HepG2 (cell line): ENCODE results near the gene TBC1D16. TPM values are rescaled to one million over a fixed set of nuclear protein-coding genes. Genes with fewer than 3 reads are reported as not detected.

Source experiments
- ATF7 ChIP-seq, 2 experiments: fragments of 450-650 bp in 1 of 2; sonication (generic) in 1 of 2; formaldehyde crosslinking in 1 of 2; IDR thresholded peaks; 2 replicates each; pipeline versions ENCODE4 v1.4.0 to v1.6.1; 2016 to 2020; ENCODE audit warnings: antibody characterized with exemption in 1 of 2, mild to moderate bottlenecking in 1 of 2, missing genetic modification reagents in 1 of 2
- BHLHE40 ChIP-seq: IDR thresholded peaks from 2 replicates; pipeline ENCODE4 v1.6.1; 2011; ENCODE audit warnings: low read length, improper control_type of control experiment
- CTCF ChIP-seq: sonication (generic); formaldehyde crosslinking; IDR thresholded peaks from 2 replicates; pipeline ENCODE4 v1.5.0; 2020; ENCODE audit warnings: mild to moderate bottlenecking, missing genetic modification reagents, moderate library complexity
- FIP1L1 ChIP-seq: fragments of 200-400 bp; formaldehyde crosslinking; IDR thresholded peaks from 2 replicates; pipeline ENCODE4 v1.6.1; 2018; ENCODE audit warnings: low read depth, mild to moderate bottlenecking, low read length, moderate library complexity, borderline replicate concordance; ENCODE audit not compliant: insufficient read depth
- FOXA3 ChIP-seq: IDR thresholded peaks from 2 replicates; pipeline ENCODE4 v1.6.1; 2016; ENCODE audit warnings: missing genetic modification reagents, missing compliant biosample characterization
- FOXJ3 ChIP-seq: sonication (generic); formaldehyde crosslinking; IDR thresholded peaks from 2 replicates; pipeline ENCODE4 v1.4.0; 2020; ENCODE audit warnings: missing genetic modification reagents, mild to moderate bottlenecking, borderline replicate concordance
- FOXK1 ChIP-seq: sonication (generic); formaldehyde crosslinking; IDR thresholded peaks from 2 replicates; pipeline ENCODE4 v1.4.0; 2020; ENCODE audit warnings: low read depth, missing genetic modification reagents, borderline replicate concordance
- NR3C1 ChIP-seq: sonication (generic); formaldehyde crosslinking; IDR thresholded peaks from 2 replicates; pipeline ENCODE4 v1.4.0; 2020; ENCODE audit warnings: missing genetic modification reagents
- RBM22 ChIP-seq: fragments of 200-400 bp; formaldehyde crosslinking; optimal IDR thresholded peaks from 2 replicates; pipeline ENCODE3; 2017; ENCODE audit warnings: mild to moderate bottlenecking, low read length, moderate library complexity
- RFX3 ChIP-seq: IDR thresholded peaks from 2 replicates; pipeline ENCODE4 v1.6.1; 2016; ENCODE audit warnings: missing biosample characterization, missing genetic modification reagents
- SRSF9 ChIP-seq: fragments of 200-400 bp; formaldehyde crosslinking; IDR thresholded peaks from 2 replicates; pipeline ENCODE4 v1.6.1; 2018; ENCODE audit warnings: borderline replicate concordance, mild to moderate bottlenecking, low read depth, low read length; ENCODE audit not compliant: insufficient read depth, poor library complexity, severe bottlenecking
- TAF15 ChIP-seq: fragments of 200-400 bp; formaldehyde crosslinking; IDR thresholded peaks from one replicate; pipeline ENCODE4 v1.6.1; 2018; ENCODE audit warnings: mild to moderate bottlenecking, low read depth, low read length; ENCODE audit not compliant: poor library complexity, severe bottlenecking
- ZNF180 ChIP-seq: sonication (generic); formaldehyde crosslinking; IDR thresholded peaks from 2 replicates; pipeline ENCODE4 v1.4.0; 2020; ENCODE audit warnings: low read depth, missing genetic modification reagents, borderline replicate concordance
- ZNF3 ChIP-seq: IDR thresholded peaks from 2 replicates; pipeline ENCODE4 v1.7.0; 2017; ENCODE audit warnings: inconsistent platforms
- ZNF512B ChIP-seq: sonication (generic); formaldehyde crosslinking; IDR thresholded peaks from 2 replicates; pipeline ENCODE4 v1.5.1; 2020; ENCODE audit warnings: missing genetic modification reagents, mild to moderate bottlenecking, borderline replicate concordance
- ZNF549 ChIP-seq: sonication (generic); formaldehyde crosslinking; IDR thresholded peaks from 2 replicates; pipeline ENCODE4 v1.5.0; 2020; ENCODE audit warnings: missing genetic modification reagents
- ZNF800 ChIP-seq: sonication (generic); formaldehyde crosslinking; IDR thresholded peaks from 2 replicates; pipeline ENCODE4 v1.4.0; 2020; ENCODE audit warnings: missing genetic modification reagents
- ZNF83 ChIP-seq: sonication (generic); formaldehyde crosslinking; IDR thresholded peaks from 2 replicates; pipeline ENCODE4 v1.4.0; 2020; ENCODE audit warnings: missing genetic modification reagents, mild to moderate bottlenecking, borderline replicate concordance
- polyA plus RNA-seq, 8 experiments: library from polyadenylated mRNA; depleted of rRNA in 3 of 8; stranded (reverse) in 7 of 8; unstranded in 1 of 8; fragments of >200 nt; fragmentation: Illumina TruSeq in 4 of 8; extraction: Trizol in 4 of 8; gene quantifications; 2 replicates each; pipeline versions ENCODE4 v1.2.1 to v1.2.3, GENCODE V29; 2011 to 2016; ENCODE audit warnings: low read depth in 4 of 8, missing spikeins in 1 of 8, mixed read lengths in 1 of 8; ENCODE audit not compliant: insufficient read depth in 1 of 8
- total RNA-seq, 5 experiments: library from RNA; depleted of rRNA; stranded (reverse); fragments of >200 nt; fragmentation: Illumina TruSeq; extraction: Trizol; gene quantifications; 2 replicates each; pipeline ENCODE4 v1.2.3, GENCODE V29; 2016; ENCODE audit warnings: low read depth in 1 of 5
- TF ChIP-seq, protein P1 (sequence below): sonication (generic); formaldehyde crosslinking; IDR thresholded peaks from 2 replicates; pipeline ENCODE4 v1.8.0; 2022; ENCODE audit warnings: mild to moderate bottlenecking, missing genetic modification reagents, moderate library complexity
- TF ChIP-seq, protein P2 (sequence below): sonication (generic); formaldehyde crosslinking; IDR thresholded peaks from 2 replicates; pipeline ENCODE4 v1.8.1; 2023; ENCODE audit warnings: missing genetic modification reagents, inconsistent platforms, borderline replicate concordance

The TBC1D16 gene
- total and polyA plus RNA-seq, 2 of the 13 experiments (the other 11 are each of a cell fraction or from before 2014, with no cell fraction given): 14.9 to 24.9 TPM

DNA sequence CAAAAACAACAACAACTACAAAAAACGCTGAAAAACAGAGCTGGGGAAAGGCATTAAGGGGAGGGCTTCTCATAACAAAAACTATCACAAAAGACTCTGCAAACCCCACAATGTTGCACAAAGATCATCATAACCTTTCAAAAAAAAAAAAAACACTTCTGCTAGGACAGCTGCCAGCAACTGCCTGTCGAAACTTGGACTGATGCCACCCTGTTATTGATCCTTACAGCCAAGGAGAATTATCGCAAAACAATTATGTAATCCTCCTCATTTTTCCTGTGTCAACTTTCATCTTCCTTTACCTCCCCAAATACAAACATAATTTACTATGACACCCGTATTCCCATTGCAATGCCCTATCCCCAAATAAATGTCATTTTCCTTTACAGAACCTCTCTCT lies 10.0 kb upstream of the TBC1D16 start (continued):
- TF ChIP-seq ZNF800 (CRISPR knock-in tag) (no peak), FOXA3 (CRISPR knock-in tag) (peak; percentile 43; the same call in 1 of the 2 replicates), ZNF549 (CRISPR knock-in tag) (no peak), TAF15 (no peak), FOXJ3 (CRISPR knock-in tag) (no peak), BHLHE40 (no peak), RFX3 (CRISPR knock-in tag) (no peak), CTCF (no peak), ZNF3 (no peak), RBM22 (no peak), SRSF9 (no peak), NR3C1 (no peak), ZNF180 (CRISPR knock-in tag) (no peak), ATF7 (IDR thresholded peaks at IDR 0.05) (0 out of 2 replicates have a peak, but pooled peaks have one; percentile 3), ATF7 (CRISPR knock-in tag; IDR thresholded peaks at IDR 0.05) (no peak), ZNF83 (CRISPR knock-in tag) (no peak), ZNF512B (CRISPR knock-in tag) (no peak), FOXK1 (CRISPR knock-in tag) (peak; percentile 50; the same call in 1 of the 2 replicates), FIP1L1 (no peak)
- TF ChIP-seq, protein P1, sequence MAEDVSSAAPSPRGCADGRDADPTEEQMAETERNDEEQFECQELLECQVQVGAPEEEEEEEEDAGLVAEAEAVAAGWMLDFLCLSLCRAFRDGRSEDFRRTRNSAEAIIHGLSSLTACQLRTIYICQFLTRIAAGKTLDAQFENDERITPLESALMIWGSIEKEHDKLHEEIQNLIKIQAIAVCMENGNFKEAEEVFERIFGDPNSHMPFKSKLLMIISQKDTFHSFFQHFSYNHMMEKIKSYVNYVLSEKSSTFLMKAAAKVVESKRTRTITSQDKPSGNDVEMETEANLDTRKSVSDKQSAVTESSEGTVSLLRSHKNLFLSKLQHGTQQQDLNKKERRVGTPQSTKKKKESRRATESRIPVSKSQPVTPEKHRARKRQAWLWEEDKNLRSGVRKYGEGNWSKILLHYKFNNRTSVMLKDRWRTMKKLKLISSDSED (CRISPR knock-in tag): no peak
- TF ChIP-seq, protein P2, sequence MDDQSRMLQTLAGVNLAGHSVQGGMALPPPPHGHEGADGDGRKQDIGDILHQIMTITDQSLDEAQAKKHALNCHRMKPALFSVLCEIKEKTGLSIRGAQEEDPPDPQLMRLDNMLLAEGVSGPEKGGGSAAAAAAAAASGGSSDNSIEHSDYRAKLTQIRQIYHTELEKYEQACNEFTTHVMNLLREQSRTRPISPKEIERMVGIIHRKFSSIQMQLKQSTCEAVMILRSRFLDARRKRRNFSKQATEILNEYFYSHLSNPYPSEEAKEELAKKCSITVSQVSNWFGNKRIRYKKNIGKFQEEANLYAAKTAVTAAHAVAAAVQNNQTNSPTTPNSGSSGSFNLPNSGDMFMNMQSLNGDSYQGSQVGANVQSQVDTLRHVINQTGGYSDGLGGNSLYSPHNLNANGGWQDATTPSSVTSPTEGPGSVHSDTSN (CRISPR knock-in tag): no peak
